ENCODE data around the gene TANK.

TANK gene

GRCh38 chr2:161237392-161238264 is 77.4 kb downstream of the TANK start:
- DNase-seq (ENCODE audit: extremely low spot score): peak; percentile 41
- POLR2A ChIA-PET: interaction anchor here (1.0 kb wide), 1 partner anchor 101 kb away, joined by 3 read pairs; no protein-coding TSS in a partner anchor
- CTCF ChIA-PET: interaction anchor here (0.9 to 1.9 kb wide), 4 partner anchors 13 to 29 kb away, joined by 3 to 20 read pairs (median 6); no protein-coding TSS in a partner anchor
- no peak for TF ChIP-seq CTCF (IDR thresholded peaks at IDR 0.05; ENCODE audit: control extremely low read depth, extremely low read depth, low read depth, missing control alignments)

GRCh38 chr2:161238265-161238559 is 78.0 kb downstream of the TANK start:
- TF ChIP-seq CTCF (IDR thresholded peaks at IDR 0.05; ENCODE audit: control extremely low read depth, extremely low read depth, low read depth, missing control alignments): no peak
- POLR2A ChIA-PET: no interaction called here
- CTCF ChIA-PET: interaction anchor here (0.9 to 1.9 kb wide), 3 partner anchors 13 to 24 kb away, joined by 3 to 20 read pairs (median 9); no protein-coding TSS in a partner anchor
- no peak for DNase-seq (ENCODE audit: extremely low spot score)

GRCh38 chr2:161238560-161239325 is 78.5 kb downstream of the TANK start:
- TF ChIP-seq CTCF (IDR thresholded peaks at IDR 0.05; ENCODE audit: control extremely low read depth, extremely low read depth, low read depth, missing control alignments): peak; percentile 1
- ChIA-PET CTCF (interaction anchor here (1.8 to 1.9 kb wide), 3 partner anchors 7 to 16 kb away, joined by 4 to 20 read pairs (median 9); no protein-coding TSS in a partner anchor), POLR2A (no interaction called here)
- DNase-seq (ENCODE audit: extremely low spot score): peak; percentile 46

GRCh38 chr2:161239326-161240109 is 79.3 kb downstream of the TANK start:
- POLR2A ChIA-PET: no interaction called here
- DNase-seq (ENCODE audit: extremely low spot score): no peak
- no peak for TF ChIP-seq CTCF (IDR thresholded peaks at IDR 0.05; ENCODE audit: control extremely low read depth, extremely low read depth, low read depth, missing control alignments)
- CTCF ChIA-PET: interaction anchor here (1.4 to 3.5 kb wide), 3 partner anchors 8 to 156 kb away, joined by 3 to 17 read pairs (median 4); no protein-coding TSS in a partner anchor

- no peak for TF ChIP-seq CTCF (IDR thresholded peaks at IDR 0.05; ENCODE audit: control extremely low read depth, extremely low read depth, low read depth, missing control alignments)
- DNase-seq (ENCODE audit: extremely low spot score): no peak
- CTCF ChIA-PET: interaction anchor here (0.8 to 3.7 kb wide), 11 partner anchors 9 to 34 kb away, joined by 3 to 17 read pairs (median 4); no protein-coding TSS in a partner anchor
- POLR2A ChIA-PET: no interaction called here
Observed at GRCh38 chr2:161241894-161242293, 81.7 kb downstream of the TANK start.
